HG03460 (cell line): ENCODE results near the gene CRX.
"Not testable (repeated sequence)": the region's sequence is repeated elsewhere in the genome, so short reads cannot be mapped to it uniquely, and the experiment has no call there.

Experiments
- ATAC-seq: cut with Tn5 transposase; IDR thresholded peaks from one replicate; pipeline ENCODE4 v1.9.1; 2021; ENCODE audit not compliant: unreplicated experiment

The CRX gene

GRCh38 chr19:47858646-47859285 lies 37.0 kb downstream of the CRX start, which contains the start of gene TPRX2:
Gene TPRX2, plus strand, starts transcription at chr19:47859235. Its CDS starts 12 bp downstream, at chr19:47859247.
- ATAC-seq, result not testable (repeated sequence)

DNA sequence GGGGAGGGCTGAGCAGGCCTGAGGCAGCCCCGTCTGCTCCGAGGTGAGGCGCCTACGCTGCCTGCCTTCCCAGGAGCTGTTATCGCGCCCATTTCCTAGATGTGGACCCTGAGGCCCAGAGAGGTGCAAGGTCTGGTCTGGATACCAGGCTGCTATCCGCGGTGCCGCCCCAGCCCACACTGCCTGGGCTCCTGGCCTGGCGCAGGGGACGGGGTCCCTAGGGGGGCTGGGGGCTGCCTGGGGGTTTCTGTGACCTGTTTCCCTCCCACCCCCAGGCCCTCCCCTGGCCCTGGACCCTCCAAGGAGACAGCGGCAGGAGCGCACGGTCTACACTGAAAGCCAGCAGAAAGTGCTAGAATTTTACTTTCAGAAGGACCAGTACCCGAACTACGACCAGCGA lies 38.1 kb downstream of the CRX start:
- not testable (repeated sequence) for ATAC-seq

DNA sequence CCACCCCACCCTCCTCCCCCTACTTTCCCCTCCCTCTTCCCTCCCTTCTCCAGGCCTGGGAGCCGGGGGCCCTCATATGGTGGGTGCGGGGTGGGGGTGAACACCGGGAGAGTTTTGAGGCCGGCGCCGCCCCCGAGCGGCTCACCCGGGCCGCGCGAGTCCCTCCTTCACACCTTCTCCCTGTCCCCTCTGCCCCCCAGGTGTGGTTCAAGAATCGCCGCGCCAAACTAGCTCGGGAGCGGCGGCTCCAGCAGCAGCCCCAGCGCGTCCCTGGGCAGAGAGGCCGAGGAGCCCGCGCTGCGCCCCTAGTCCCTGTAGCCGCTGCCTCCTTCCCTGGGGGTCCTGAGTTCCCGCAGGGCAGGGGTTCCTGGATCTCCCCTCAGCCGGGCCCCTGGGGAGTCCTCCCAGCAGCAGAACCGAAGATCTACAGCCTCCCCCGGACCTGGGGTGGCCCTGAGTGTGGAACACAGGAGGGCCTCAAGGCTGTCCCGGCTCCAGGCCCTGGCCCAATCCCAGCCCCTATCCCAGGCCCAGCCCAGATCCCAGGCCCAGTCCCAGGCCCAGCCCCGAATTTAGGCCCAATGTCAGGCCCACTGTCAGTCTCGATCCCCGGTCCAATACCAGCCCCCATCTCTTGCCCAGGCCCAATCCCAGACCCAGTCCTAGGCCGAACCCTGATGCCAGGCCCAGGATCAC lies 39.0 kb downstream of the CRX start:
- ATAC-seq, result no peak

GRCh38 chr19:47861630-47862029 lies 39.9 kb downstream of the CRX start:
- no peak for ATAC-seq

- ATAC-seq, result no peak
These were observed 41.8 kb downstream of the CRX start for GRCh38 chr19:47863514-47863936.

DNA sequence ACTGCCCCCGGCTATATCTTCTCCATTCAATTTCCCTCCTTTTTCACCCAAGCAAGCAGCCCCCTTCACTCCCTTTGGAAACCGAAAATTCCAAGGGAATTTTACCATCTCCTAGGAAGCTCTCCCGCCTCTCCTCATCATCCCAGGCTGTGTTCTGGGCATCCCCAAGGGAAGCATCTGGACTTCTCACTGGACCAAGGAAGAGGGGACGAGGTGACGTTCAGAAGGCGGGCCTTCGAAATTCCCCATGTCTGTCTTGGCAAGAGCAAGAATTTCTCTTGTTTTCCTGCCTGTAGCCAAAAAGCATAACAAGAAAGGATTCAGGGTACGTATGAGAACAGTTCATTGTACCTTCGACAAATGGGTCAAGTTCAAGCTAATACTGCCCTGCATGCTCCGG lies 43.4 kb downstream of the CRX start:
- no peak for ATAC-seq

- ATAC-seq, result no peak
These were observed 57.2 kb downstream of the CRX start for GRCh38 chr19:47878906-47879305.

DNA sequence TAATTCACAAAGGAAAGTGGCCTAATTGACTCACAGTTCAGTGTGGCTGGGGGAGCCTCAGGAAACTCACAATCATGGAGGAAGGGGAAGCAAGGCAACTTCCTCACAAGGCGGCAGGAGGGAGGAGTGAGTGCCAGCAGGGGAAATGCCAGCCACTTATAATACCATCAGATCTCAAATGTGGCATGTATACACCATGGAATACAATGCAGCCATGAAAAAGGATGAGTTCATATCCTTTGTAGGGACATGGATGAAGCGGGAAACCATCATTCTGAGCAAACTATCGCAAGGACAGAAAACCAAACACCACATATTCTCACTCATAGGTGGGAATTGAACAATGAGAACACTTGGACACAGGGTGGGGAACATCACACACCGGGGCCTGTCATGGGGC lies 57.6 kb downstream of the CRX start:
- ATAC-seq, result not testable (repeated sequence)

- ATAC-seq, result no peak
These were observed 60.0 kb downstream of the CRX start for GRCh38 chr19:47881757-47882156.

GRCh38 chr19:47882890-47883289 lies 61.2 kb downstream of the CRX start:
- no peak for ATAC-seq

- ATAC-seq, result no peak
These were observed 63.3 kb downstream of the CRX start for GRCh38 chr19:47885067-47885463.

- ATAC-seq, result no peak
These were observed 64.3 kb downstream of the CRX start, which contains the start of gene SULT2A1 for GRCh38 chr19:47886010-47886559. Gene SULT2A1, minus strand, starts transcription at chr19:47886315. Its CDS starts 58 bp downstream, at chr19:47886257.

- ATAC-seq, result no peak
These were observed 69.3 kb downstream of the CRX start for GRCh38 chr19:47890865-47891621.

GRCh38 chr19:47891622-47891922 lies 69.8 kb downstream of the CRX start:
- ATAC-seq, result no peak

GRCh38 chr19:47891923-47892666 lies 70.4 kb downstream of the CRX start:
- ATAC-seq, result no peak
